Measurements from ENCODE around the gene CACNA1B.

DNA sequence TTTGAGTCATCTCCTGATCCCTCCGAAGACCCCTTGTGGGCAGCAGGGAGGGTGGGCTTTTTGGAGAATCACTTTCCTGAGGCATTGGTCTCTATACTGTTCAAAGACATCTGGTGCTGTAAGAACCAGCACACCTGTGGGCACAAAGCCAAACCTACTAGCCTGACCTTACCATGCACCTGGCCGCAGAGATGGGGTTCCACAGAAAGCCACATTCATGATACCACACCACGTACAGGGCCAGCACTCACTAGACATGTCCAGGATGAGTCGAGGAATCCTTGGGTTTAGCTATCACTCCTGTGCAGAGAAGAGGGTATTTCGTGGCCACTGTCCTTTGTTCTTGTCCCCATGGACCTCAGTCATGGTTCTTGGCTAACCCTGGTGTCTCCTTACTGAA lies 203.4 kb downstream of the CACNA1B start:
- TF ChIP-seq, protein P1, sequence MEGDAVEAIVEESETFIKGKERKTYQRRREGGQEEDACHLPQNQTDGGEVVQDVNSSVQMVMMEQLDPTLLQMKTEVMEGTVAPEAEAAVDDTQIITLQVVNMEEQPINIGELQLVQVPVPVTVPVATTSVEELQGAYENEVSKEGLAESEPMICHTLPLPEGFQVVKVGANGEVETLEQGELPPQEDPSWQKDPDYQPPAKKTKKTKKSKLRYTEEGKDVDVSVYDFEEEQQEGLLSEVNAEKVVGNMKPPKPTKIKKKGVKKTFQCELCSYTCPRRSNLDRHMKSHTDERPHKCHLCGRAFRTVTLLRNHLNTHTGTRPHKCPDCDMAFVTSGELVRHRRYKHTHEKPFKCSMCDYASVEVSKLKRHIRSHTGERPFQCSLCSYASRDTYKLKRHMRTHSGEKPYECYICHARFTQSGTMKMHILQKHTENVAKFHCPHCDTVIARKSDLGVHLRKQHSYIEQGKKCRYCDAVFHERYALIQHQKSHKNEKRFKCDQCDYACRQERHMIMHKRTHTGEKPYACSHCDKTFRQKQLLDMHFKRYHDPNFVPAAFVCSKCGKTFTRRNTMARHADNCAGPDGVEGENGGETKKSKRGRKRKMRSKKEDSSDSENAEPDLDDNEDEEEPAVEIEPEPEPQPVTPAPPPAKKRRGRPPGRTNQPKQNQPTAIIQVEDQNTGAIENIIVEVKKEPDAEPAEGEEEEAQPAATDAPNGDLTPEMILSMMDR (IDR thresholded peaks at IDR 0.05) = no peak
- TF ChIP-seq POLR2A (IDR thresholded peaks at IDR 0.05) (no peak), POLR2AphosphoS5 (IDR thresholded peaks at IDR 0.05) (no peak), EP300 (IDR thresholded peaks at IDR 0.05) (no peak)

Measured in sigmoid colon (tissue), 4 donors.